Fibroblast of pulmonary artery (primary cell): Measurements from ENCODE around the gene CYB5RL.

Experiments used
- DNase-seq: peaks from one replicate; pipeline ENCODE4 v3.0.0-alpha.2; 2010; ENCODE audit warnings: low read depth
- H3K4me3 ChIP-seq: replicated peaks from 2 replicates; pipeline ENCODE4 v1.5.1; 2011; ENCODE audit warnings: low read depth, mild to moderate bottlenecking, control low read depth, low read length, moderate library complexity
- CTCF ChIP-seq: IDR thresholded peaks from 2 replicates; pipeline ENCODE4 v1.5.1; 2011; ENCODE audit warnings: mild to moderate bottlenecking, control low read depth, low read length, inconsistent platforms; ENCODE audit errors: missing control alignments

The CYB5RL gene

GRCh38 chr1:54243022-54243421 is 43.2 kb upstream of the CYB5RL start:
- DNase-seq: no peak
- no peak overlapping the region for H3K4me3 ChIP-seq
- TF ChIP-seq CTCF: no peak

- no peak overlapping the region for H3K4me3 ChIP-seq
- no peak for TF ChIP-seq CTCF
- no peak for DNase-seq
These were observed 41.5 kb upstream of the CYB5RL start for GRCh38 chr1:54241364-54241763.

GRCh38 chr1:54240741-54241335 is 41.0 kb upstream of the CYB5RL start:
- TF ChIP-seq CTCF: no peak
- DNase-seq: no peak
- H3K4me3 ChIP-seq: no peak overlapping the region

- DNase-seq: no peak
- no peak for TF ChIP-seq CTCF
These were observed 39.8 kb upstream of the CYB5RL start for GRCh38 chr1:54239631-54240031.

GRCh38 chr1:54239035-54239383 is 39.2 kb upstream of the CYB5RL start:
- no peak overlapping the region for H3K4me3 ChIP-seq
- TF ChIP-seq CTCF: no peak

More at GRCh38 chr1:54239631-54240031, 39.8 kb upstream of the CYB5RL start:
- H3K4me3 ChIP-seq: no peak overlapping the region

GRCh38 chr1:54238353-54239034 is 38.7 kb upstream of the CYB5RL start:
- TF ChIP-seq CTCF: no peak
- DNase-seq: no peak
- no peak overlapping the region for H3K4me3 ChIP-seq

More at GRCh38 chr1:54239035-54239383, 39.2 kb upstream of the CYB5RL start:
- no peak for DNase-seq

- no peak for TF ChIP-seq CTCF
- no peak for DNase-seq
- no peak overlapping the region for H3K4me3 ChIP-seq
These were observed 37.8 kb upstream of the CYB5RL start for GRCh38 chr1:54237586-54237985.
